Activated naive CD4-positive, alpha-beta T cell treated with anti-CD3 and anti-CD28 coated beads for 36 hours (primary cell): ENCODE measurements around the gene ANKRD37. TPM values are rescaled to one million over a fixed set of nuclear protein-coding genes. Genes with fewer than 3 reads are reported as not detected.
"Not testable (repeated sequence)": the region's sequence is repeated elsewhere in the genome, so short reads cannot be mapped to it uniquely, and the experiment has no call there.

ENCODE experiments used
- CTCF ChIA-PET: fragments of 350-600 bp; sonication (Branson Sonifier 250); formaldehyde crosslinking; loops from one replicate; lab custom pipeline; 2021; ENCODE audit warnings: antibody characterized with exemption; lab: Charles Lee
- DNase-seq: peaks from one replicate; pipeline ENCODE4 v3.0.0-alpha.2; 2020
- H3K27ac Mint-ChIP-seq: one replicate; pipeline ENCODE4 v1.8.0; 2021; ENCODE audit warnings: mild to moderate bottlenecking, mixed read lengths
- H3K27me3 Mint-ChIP-seq: one replicate; pipeline ENCODE4 v1.8.0; 2021; ENCODE audit warnings: low read depth, mixed read lengths
- H3K36me3 Mint-ChIP-seq: one replicate; pipeline ENCODE4 v1.8.0; 2021; ENCODE audit warnings: low read depth, mixed read lengths
- H3K4me1 Mint-ChIP-seq: one replicate; pipeline ENCODE4 v1.8.0; 2021; ENCODE audit warnings: low read depth, mixed read lengths
- H3K4me3 Mint-ChIP-seq: one replicate; pipeline ENCODE4 v1.8.0; 2021; ENCODE audit warnings: mild to moderate bottlenecking, moderate library complexity, mixed read lengths
- H3K9me3 Mint-ChIP-seq: one replicate; pipeline ENCODE4 v1.8.0; 2021; ENCODE audit warnings: mixed read lengths
- intact Hi-C: fragments of 100-400 bp; cut with micrococcal nuclease; formaldehyde crosslinking; loops from one replicate; pipeline ENCODE4 v1.15.1; 2023
- total RNA-seq, 2 experiments: library from RNA; stranded (reverse); gene quantifications; one replicate each; pipeline ENCODE4 v1.2.3, GENCODE V29; 2021

Gene ANKRD37
- 10 to 100 TPM; 10.5 to 13.6 TPM for total RNA-seq

- Mint-ChIP-seq H3K36me3 (peaks cover 7% of the 10 kb centered on the region), H3K27ac (peak within 1 kb of the TSS; percentile 98), H3K9me3 (no peaks in the 10 kb centered on the region), H3K4me1 (peaks cover 42% of the 10 kb centered on the region), H3K27me3 (no peaks in the 10 kb centered on the region), H3K4me3 (peak within 1 kb of the TSS; percentile 93)
- intact Hi-C loops, result loop anchor here (1.0 to 10.0 kb wide), 11 partner anchors 28 to 1892 kb away; partner anchors contain the start of genes CASP3, CCDC110, CENPU and CYP4V2
- CTCF ChIA-PET, result interaction anchor here (0.6 to 1.1 kb wide), 2 partner anchors 76 to 199 kb away, joined by 3 to 4 read pairs; no protein-coding TSS in a partner anchor
- DNase-seq, result no peak
These were observed at the start of gene ANKRD37 for GRCh38 chr4:185396724-185397385. Gene ANKRD37, plus strand, starts transcription at chr4:185396841. Its CDS starts 83 bp downstream, at chr4:185396924.

- Mint-ChIP-seq H3K4me3 (no peak overlapping the region), H3K4me1 (peaks cover 22% of the 10 kb centered on the region), H3K27ac (no peak overlapping the region), H3K9me3 (no peaks in the 10 kb centered on the region), H3K36me3 (peaks cover 23% of the 10 kb centered on the region), H3K27me3 (no peaks in the 10 kb centered on the region)
- no peak for DNase-seq
- CTCF ChIA-PET, result no interaction called here
- intact Hi-C loops, result no loop called here
These were observed 49.6 kb upstream of the ANKRD37 start for GRCh38 chr4:185346975-185347601.

- no peak for DNase-seq
- CTCF ChIA-PET, result no interaction called here
- Mint-ChIP-seq H3K36me3 (peaks cover 28% of the 10 kb centered on the region), H3K27me3 (no peaks in the 10 kb centered on the region), H3K4me3 (no peak overlapping the region), H3K9me3 (no peaks in the 10 kb centered on the region), H3K4me1 (peaks cover 3% of the 10 kb centered on the region), H3K27ac (no peak overlapping the region)
- intact Hi-C loops, result no loop called here
These were observed 45.0 kb upstream of the ANKRD37 start for GRCh38 chr4:185351691-185352090.

- H3K27ac Mint-ChIP-seq, result no peak overlapping the region
- H3K27me3 Mint-ChIP-seq, result no peaks in the 10 kb centered on the region
- no peaks in the 10 kb centered on the region for H3K9me3 Mint-ChIP-seq
- peaks cover 23% of the 10 kb centered on the region for H3K36me3 Mint-ChIP-seq
- peaks cover 6% of the 10 kb centered on the region for H3K4me1 Mint-ChIP-seq
- DNase-seq, result no peak
- intact Hi-C loops, result no loop called here
- CTCF ChIA-PET, result no interaction called here
- no peak overlapping the region for H3K4me3 Mint-ChIP-seq
These were observed 44.4 kb upstream of the ANKRD37 start for GRCh38 chr4:185352202-185352601.

- Mint-ChIP-seq H3K27me3 (no peaks in the 10 kb centered on the region), H3K36me3 (peaks cover 21% of the 10 kb centered on the region), H3K4me3 (no peak overlapping the region), H3K4me1 (peaks cover 6% of the 10 kb centered on the region), H3K9me3 (no peaks in the 10 kb centered on the region), H3K27ac (no peak overlapping the region)
- intact Hi-C loops, result no loop called here
- no peak for DNase-seq
- CTCF ChIA-PET, result interaction anchor here (0.7 kb wide), 1 partner anchor 9 kb away, joined by 3 read pairs; no protein-coding TSS in a partner anchor
These were observed 43.9 kb upstream of the ANKRD37 start for GRCh38 chr4:185352741-185353140.

- H3K4me3 Mint-ChIP-seq, result no peak overlapping the region
- H3K27me3 Mint-ChIP-seq, result no peaks in the 10 kb centered on the region
- H3K4me1 Mint-ChIP-seq, result peaks cover 3% of the 10 kb centered on the region
- peak; percentile 13 for DNase-seq
- H3K36me3 Mint-ChIP-seq, result peaks cover 17% of the 10 kb centered on the region
- no peak overlapping the region for H3K27ac Mint-ChIP-seq
- no peaks in the 10 kb centered on the region for H3K9me3 Mint-ChIP-seq
- intact Hi-C loops, result no loop called here
- CTCF ChIA-PET, result no interaction called here
These were observed 39.4 kb upstream of the ANKRD37 start for GRCh38 chr4:185357211-185357610.

GRCh38 chr4:185357733-185358440, 38.8 kb upstream of the ANKRD37 start:
- Mint-ChIP-seq H3K4me3 (no peak overlapping the region), H3K4me1 (peaks cover 3% of the 10 kb centered on the region), H3K36me3 (peaks cover 14% of the 10 kb centered on the region), H3K27ac (no peak overlapping the region), H3K27me3 (no peaks in the 10 kb centered on the region), H3K9me3 (no peaks in the 10 kb centered on the region)
- CTCF ChIA-PET, result no interaction called here
- no peak for DNase-seq
- intact Hi-C loops, result no loop called here

- Mint-ChIP-seq H3K27ac (no peak overlapping the region), H3K27me3 (no peaks in the 10 kb centered on the region), H3K36me3 (peaks cover 11% of the 10 kb centered on the region), H3K4me1 (peaks cover 3% of the 10 kb centered on the region), H3K9me3 (no peaks in the 10 kb centered on the region), H3K4me3 (no peak overlapping the region)
- intact Hi-C loops, result no loop called here
- no peak for DNase-seq
- CTCF ChIA-PET, result no interaction called here
These were observed 38.1 kb upstream of the ANKRD37 start for GRCh38 chr4:185358514-185358913.

GRCh38 chr4:185358959-185359358, 37.7 kb upstream of the ANKRD37 start:
- Mint-ChIP-seq H3K27ac (no peak overlapping the region), H3K4me3 (no peak overlapping the region), H3K9me3 (no peaks in the 10 kb centered on the region), H3K4me1 (peaks cover 3% of the 10 kb centered on the region), H3K36me3 (peaks cover 11% of the 10 kb centered on the region), H3K27me3 (no peaks in the 10 kb centered on the region)
- intact Hi-C loops, result no loop called here
- no peak for DNase-seq
- CTCF ChIA-PET, result no interaction called here

GRCh38 chr4:185359767-185360446, 36.7 kb upstream of the ANKRD37 start:
- H3K27ac Mint-ChIP-seq, result no peak overlapping the region
- no peak overlapping the region for H3K4me3 Mint-ChIP-seq
- peaks cover 6% of the 10 kb centered on the region for H3K36me3 Mint-ChIP-seq
- intact Hi-C loops, result no loop called here
- no peaks in the 10 kb centered on the region for H3K27me3 Mint-ChIP-seq
- CTCF ChIA-PET, result no interaction called here
- peaks cover 3% of the 10 kb centered on the region for H3K4me1 Mint-ChIP-seq
- DNase-seq, result no peak
- no peaks in the 10 kb centered on the region for H3K9me3 Mint-ChIP-seq

GRCh38 chr4:185361872-185362271, 34.8 kb upstream of the ANKRD37 start:
- H3K4me3 Mint-ChIP-seq, result no peak overlapping the region
- no peaks in the 10 kb centered on the region for H3K27me3 Mint-ChIP-seq
- H3K9me3 Mint-ChIP-seq, result no peaks in the 10 kb centered on the region
- peaks cover 6% of the 10 kb centered on the region for H3K36me3 Mint-ChIP-seq
- H3K27ac Mint-ChIP-seq, result no peak overlapping the region
- no peak for DNase-seq
- CTCF ChIA-PET, result interaction anchor here (0.6 to 0.7 kb wide), 2 partner anchors 9 to 119 kb away, joined by 3 read pairs; no protein-coding TSS in a partner anchor
- intact Hi-C loops, result no loop called here
- peaks cover 3% of the 10 kb centered on the region for H3K4me1 Mint-ChIP-seq

- H3K4me3 Mint-ChIP-seq, CTCF ChIA-PET, H3K9me3 Mint-ChIP-seq, H3K27ac Mint-ChIP-seq, intact Hi-C loops, H3K27me3 Mint-ChIP-seq, H3K36me3 Mint-ChIP-seq, H3K4me1 Mint-ChIP-seq, DNase-seq: not testable (repeated sequence)
These were observed 34.1 kb upstream of the ANKRD37 start for GRCh38 chr4:185362570-185362969.
